Nucleus accumbens (tissue), 56 donors: Measurements from ENCODE around the gene ADAT2.

Source experiments
- DNase-seq, 56 donors: peaks; one replicate each; lab custom pipeline; 2025; lab: John Stamatoyannopoulos, UW

Gene ADAT2

DNA sequence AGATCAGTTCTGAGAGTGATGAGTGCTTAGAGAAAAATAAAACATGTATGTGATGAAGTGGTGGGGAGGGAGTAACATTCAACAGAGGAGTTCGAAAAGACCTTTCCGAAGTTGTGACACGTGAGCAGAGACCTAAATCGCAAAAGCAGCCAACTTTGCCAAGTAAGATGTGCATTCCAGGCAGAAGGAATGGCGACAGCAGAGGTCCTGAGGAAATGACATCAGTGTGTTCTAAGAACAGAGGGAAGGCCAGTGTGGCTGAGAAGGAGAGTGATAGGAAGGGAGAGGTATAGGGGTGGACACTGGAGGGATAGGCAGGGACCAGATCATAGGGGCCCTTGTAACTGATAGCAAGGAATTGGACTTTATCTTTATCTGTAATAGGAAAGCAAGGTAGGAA is 51.3 kb downstream of the ADAT2 start:
- no peak for DNase-seq

GRCh38 chr6:143397227-143398222 is 53.0 kb downstream of the ADAT2 start:
- no peak for DNase-seq

- DNase-seq, result no peak
These were observed 53.8 kb downstream of the ADAT2 start for GRCh38 chr6:143396497-143397226.

- no peak for DNase-seq
These were observed 54.8 kb downstream of the ADAT2 start for GRCh38 chr6:143395699-143396098.

DNA sequence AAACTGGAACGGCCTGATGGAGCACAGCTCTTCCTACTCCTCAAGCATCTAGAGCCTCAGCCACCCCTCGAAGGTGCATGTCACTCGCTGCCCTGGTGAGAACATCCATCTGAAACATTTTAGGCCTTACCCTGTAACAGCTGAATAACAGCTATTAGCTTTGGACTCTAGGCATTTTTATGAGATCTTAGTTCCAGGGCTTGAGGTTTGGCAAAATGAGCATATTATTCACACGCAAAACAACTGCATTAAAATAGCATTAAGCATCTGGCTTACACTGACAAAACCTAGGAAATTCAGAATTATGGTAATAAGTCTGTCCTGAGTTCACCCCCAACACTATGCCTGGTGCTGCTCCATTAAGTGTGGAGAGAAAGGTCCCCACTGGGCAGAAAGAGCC is 56.1 kb downstream of the ADAT2 start:
- no peak for DNase-seq

DNA sequence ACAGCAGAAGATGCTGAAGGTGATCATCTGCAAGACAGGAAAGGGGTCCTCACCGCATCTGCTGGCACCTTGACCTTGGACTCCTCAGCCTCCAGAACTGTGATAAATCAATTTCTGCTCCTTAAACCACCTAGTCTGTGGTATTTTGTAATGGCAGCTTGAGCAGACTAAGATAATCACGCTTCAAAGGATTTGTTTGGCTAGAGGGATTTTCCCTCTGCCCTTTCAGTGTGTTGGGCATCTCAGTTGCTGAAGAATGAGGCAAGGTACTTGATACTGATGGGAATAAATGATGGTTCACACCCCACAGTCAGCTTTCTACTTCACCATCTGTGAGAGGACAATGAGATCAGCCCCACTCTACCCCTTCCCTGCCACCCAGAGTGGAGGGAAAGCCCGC is 60.2 kb downstream of the ADAT2 start:
- DNase-seq, result no peak

GRCh38 chr6:143385636-143386035 is 64.9 kb downstream of the ADAT2 start:
- DNase-seq, result no peak

DNA sequence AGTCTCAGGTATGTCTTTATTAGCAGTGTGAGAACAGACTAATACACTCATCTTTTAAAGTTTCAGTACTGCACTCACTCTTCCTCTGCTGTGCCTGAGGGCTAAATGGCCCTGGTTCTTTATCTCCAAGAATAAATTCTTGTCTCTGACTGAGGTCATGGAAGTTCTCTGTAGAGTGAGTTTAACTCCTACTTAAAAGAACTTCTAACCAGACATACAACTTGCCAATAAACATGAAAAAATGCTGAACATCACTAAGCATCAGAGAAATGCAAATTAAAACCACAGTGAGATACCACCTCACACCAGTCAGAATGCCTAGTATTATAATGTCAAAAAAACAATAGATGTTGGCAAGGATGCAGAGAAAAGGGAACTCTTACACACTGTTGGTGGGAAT is 73.6 kb downstream of the ADAT2 start:
- DNase-seq, result no peak

GRCh38 chr6:143376375-143376774 is 74.1 kb downstream of the ADAT2 start:
- no peak for DNase-seq

DNA sequence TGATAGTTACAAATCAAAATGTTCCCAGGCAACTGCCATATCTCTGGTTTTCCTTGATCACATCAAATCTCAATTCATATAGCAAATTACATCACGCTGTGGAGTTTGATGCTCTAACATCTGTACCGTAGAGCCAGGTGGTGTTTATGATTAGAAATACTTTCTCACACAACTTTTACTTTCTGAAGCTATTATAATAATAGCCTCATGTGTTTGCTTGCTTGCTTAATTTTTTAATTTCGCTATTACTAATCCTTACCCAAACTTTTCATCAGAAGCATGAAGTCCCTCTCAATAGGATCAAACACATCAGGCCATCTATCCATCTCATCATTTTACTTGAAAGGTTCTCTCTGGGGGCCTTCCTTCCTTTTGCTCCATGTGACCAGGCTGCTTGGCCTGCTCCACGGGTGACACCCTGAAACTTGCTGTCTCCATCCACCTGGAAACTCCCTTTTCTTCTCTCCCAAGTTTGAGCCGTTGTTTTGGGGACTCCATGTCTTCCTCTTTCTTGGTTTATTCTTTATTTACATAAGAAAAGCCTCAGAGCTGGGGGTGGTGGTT is 75.4 kb downstream of the ADAT2 start:
- no peak for DNase-seq

DNA sequence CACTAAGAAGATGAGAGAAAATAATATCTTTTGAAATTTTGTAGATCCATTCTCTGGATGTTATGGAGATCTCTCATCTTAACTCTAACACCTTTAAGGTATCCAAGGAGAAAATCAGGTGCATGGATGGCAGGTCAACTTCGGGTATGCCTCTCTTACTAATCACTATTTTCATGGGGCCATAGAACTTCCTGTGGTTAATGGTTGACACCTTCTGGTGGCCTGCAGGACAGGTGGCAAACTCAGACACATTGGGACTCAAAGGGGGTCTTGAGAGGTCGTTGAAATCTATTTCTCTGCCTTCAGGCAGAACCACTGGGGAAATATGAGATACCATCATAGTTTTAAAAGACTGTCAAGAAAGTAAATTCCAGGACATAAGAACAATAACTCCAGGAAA is 76.5 kb downstream of the ADAT2 start:
- no peak for DNase-seq
